HG03565 (cell line): ENCODE measurements around the gene REXO4.
A peak's percentile ranks its signal among the peaks of the same experiment; 100 is the strongest.
"Not testable (repeated sequence)": the region's sequence is repeated elsewhere in the genome, so short reads cannot be mapped to it uniquely, and the experiment has no call there.

Experiments
- ATAC-seq: cut with Tn5 transposase; IDR thresholded peaks from one replicate; pipeline ENCODE4 v1.9.1; 2021; ENCODE audit warnings: mild to moderate bottlenecking, moderate library complexity; ENCODE audit not compliant: unreplicated experiment

REXO4 gene

DNA sequence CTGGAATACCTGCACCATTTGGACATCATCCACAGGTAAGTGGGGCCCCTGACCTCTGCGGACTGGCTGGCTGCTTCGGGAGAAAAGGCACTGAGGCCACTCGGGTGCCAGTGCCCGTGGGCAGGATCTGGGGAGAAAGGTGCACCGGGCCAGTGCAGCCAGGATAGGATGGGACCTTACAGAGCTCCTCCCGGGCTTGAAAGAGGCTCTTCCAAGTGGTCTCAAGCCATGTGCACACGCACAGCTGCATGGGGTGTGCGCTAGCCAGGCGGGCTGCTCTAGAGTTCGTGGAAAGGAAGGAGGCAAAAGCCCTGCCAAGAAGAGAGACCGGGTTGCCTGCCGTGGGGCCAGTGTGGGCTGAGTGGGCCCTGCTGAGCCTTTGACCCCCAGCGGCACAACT is 28.2 kb downstream of the REXO4 start:
- no peak for ATAC-seq

DNA sequence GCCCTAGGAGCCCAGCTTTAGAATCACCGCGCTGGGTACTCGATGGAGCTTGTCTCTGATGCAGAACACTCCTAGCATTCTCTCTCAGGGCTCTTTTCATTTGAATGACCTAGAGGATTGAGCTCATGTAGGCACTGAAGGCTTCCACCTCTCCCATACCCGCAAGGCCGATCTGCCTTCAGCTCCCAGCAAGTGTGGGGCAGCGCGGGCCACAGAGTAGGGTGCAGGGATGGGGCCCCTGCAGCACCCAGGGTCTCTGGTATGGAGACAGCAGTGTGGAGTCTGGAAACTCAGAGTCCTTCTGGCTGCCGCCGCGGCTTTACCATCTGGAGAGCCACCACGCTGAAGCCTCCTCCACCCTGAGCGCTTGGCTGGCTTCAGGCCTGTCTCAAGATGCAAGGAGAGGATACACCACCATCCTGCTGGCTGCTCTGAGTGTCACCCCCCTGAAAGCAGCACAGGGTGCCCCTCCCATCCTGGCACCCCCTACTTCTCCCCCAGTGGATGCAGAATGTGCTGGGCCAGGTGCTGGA is 28.7 kb downstream of the REXO4 start:
- no peak for ATAC-seq

DNA sequence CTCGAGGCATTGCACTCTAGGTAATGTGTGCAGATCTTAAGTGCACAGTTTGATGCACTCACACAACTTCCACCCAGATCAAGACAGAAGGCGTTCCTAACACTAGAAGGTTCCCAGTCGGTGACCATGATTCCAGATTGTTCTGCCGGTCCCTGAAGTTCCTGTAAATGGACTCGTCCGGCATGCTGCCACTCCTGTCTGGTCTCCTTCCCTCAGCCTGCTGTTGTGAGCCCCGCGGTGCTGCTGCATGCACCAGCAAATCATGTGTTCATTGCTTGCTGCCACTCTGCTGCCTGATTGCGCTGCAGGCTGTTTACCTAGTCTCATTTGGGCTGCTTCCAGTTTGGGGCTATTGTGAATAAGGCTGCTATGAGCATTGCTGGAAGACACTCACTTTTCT is 30.1 kb downstream of the REXO4 start:
- no peak for ATAC-seq

DNA sequence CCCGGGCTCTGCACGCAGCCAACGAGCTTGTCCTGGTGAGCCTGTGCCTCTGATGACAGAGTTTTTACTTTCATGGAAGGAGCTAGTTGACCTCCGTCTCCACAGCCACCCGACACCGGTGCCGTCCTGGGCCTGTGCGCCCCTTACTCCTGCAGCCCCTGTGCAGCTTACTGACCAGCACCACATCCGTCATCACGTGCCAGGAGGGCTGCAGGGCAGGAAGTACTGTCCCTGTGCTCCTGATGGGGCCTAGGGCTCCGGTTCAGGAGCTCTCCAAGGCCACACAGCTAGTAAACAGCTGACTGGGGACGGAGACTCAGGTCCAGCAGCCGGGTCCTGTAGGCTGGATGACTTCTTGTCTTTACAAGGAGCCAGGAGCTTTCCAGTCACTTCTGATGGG is 31.5 kb downstream of the REXO4 start:
- no peak for ATAC-seq

DNA sequence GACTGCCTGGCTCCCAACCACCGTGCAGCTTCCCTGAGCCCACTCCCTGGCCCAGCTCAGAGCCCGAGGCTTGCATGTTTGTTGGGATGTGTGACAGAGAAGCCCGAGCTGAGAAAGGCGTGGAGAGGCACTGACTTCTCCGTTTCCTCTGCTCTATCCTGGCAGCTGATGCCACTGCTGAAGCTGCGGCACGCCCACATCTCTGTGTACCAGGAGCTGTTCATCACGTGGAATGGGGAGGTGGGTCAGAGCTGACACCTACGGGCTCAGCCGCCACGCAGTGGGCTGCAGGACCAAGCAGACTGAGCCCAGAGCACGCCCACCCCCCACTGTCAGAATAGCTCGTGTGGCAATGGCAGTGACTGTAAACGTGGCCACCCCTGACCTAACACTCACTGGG is 32.4 kb downstream of the REXO4 start:
- ATAC-seq, result no peak

DNA sequence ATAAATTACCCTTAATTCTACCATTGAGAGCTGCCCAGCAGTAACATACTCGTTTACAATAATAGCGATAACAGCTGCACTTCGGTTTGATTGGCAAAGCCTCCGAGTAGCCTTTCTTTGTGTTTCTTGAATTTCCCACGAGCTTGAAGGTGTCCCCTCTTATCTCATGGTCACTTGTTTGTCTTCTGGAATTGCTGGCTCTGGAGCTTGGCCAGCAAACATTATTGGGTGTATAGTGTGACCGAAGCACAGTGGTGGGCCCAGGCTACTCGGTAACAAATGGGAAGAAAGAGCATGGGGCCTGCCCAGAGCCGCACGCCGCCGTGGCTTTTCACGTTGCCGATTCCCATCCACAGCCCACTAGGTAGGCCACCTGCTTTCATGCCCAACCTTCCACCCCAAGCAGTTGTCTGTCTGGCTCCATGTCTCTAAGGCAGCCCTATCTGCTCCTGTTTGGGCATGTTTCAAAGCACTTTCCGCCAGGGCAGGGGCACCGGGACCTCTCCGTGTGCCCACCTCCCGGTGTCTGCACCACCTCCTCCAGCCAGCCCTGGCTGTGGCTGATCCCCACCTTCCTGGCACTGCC is 33.0 kb downstream of the REXO4 start:
- ATAC-seq, result no peak

DNA sequence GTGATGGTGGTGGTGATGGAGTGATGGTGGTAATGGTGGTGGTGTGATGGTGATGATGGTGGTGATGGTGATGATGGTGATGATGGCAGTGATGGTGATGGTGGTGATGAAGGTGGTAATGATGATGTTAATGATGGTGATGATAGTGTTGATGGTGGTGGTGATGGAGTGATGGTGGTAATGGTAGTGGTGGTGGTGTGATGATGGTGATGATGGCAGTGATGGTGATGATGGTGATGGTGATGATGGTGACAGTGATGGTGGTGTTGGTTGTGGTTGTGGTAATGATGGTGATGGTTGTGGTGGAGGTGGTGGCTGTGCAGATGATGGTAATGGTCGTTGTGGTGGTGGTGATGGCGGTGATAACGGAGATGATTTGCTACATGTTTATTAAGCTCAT is 34.4 kb downstream of the REXO4 start:
- no peak for ATAC-seq

DNA sequence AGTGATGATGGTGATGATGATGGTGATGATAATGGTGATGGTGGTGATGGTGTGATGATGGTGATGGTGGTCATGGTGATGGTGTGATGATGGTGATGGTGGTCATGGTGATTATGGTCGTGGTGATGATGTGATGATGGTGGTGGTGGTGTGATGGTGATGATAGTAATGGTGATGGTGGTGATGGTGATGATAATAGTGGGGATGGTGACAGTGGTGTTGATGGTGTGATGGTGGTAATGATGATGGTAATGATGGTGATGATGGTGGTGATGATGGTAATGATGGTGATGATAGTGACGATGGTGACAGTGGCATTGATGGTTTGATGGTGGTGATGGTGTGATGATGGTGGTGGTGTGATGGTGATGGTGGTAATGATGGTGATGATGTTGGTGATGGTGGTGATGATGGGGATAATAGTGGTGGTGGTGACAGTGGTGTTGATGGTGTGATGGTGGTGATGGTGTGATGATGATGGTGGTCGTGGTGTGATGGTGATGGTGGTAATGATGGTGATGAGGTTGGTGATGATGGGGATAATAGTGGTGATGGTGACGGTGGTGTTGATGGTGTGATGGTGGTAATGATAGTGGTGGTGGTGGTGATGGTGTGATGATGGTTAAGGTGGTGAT is 35.2 kb downstream of the REXO4 start:
- ATAC-seq, result no peak

DNA sequence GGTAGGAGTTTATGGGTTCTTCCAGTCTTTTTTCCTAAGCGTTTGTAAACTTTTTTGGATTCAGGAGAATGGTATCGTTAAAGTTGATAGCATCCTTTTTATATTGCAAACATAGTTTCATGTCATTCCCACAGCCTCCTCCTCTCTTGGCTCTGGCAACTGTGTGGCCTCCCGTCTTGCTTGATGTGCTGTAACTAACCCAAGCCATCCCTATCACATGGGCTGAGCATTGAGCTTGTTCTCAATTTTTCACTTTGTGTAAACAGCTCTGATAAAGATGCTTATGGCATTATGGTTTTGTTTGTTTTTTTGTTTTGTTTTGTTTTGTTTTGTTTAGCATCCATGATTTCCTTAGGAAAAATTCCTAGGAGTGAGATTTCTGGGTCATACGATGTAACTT is 37.1 kb downstream of the REXO4 start:
- ATAC-seq, result no peak

DNA sequence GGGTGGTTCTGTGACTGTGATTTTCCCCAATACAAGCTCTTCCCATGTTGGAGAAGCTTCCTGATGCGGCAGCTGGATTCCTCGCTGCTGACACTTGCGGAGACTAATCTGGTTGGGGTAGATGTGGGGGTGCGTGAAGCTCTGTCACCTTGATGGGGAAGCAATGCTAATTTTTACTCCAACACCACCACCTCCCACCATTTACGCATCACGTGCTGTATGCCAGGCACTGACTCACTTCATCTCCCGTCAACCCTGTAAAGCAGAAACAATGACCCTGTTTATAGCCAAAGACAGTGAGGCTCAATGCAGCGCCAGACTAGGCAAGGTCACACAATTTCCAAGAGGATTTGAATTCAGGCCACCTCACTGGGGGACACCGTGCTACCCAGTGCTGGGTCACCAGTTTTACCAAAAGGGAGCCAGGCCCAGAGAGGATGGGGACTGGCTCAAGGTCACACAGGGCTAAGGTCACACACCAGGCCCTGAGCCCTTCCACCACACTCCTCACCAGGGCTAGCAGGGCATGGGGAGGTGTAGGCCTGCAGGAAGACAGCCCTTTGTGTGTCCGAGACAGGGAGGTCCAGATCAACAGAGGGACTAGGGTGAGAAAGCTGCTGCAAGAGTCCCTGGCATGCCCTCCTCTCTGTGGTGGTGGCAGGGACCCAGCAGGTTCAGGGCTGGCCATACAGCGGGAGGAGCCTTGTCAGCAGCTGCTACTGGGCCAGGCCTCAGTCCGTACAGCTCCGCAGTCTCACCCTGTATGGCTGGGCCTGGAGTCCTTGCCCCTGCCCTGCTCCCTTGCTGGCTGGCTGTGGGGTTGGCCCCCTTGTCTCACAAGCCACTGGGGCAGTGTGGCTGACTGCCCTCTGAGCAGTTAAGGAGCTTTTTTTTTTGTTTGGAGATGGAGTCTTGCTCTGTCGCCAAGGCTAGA is 38.4 kb downstream of the REXO4 start:
- no peak for ATAC-seq

DNA sequence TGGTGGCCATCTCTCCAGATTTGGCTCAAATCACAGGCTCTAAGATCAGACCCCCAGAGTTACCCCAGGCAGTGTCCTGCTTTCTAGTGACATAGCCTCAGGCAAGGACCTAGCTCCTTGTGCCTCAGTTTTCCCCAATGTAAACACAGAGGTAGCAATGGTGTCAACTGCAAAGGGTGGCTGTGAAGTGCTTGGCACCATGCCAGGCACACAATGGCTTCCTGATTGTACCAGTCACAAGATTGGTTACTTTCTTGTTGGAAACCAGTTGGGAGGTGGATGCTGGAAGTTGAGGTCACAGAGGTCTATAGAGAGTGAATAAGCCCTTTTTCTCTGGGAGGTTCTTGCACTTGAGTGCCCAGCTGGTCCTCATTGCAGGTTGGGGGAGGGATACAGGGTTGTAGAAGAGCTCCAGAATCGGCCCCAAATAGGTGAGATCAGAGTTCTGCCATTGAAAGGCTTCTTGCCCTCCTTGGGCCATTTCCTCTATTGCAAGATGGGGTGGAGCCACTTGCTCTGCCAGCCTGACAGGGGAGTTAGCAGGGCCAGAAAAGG is 39.3 kb downstream of the REXO4 start:
- ATAC-seq, result no peak

DNA sequence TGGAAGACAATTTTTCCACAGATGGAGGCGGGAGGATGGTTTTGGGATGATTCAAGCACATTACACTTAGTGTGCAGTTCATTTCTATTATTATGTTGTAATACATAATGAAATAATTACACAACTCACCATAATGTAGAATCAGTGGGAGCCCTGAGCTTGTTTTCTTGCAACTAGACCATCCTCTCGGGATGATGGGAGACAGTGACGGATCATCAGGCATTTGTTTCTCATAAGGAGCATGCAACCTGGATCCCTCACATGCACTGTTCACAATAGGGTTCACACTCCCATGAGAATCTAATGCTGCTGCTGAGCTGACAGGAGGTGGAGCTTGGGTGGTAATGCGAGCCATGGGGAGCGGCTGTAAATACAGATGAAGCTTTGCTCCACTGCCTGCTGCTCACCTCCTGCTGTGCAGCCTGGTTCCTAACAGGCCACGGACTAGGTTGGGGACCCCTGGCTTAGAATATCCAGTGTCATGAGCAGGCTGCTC is 40.0 kb downstream of the REXO4 start:
- ATAC-seq, result no peak

DNA sequence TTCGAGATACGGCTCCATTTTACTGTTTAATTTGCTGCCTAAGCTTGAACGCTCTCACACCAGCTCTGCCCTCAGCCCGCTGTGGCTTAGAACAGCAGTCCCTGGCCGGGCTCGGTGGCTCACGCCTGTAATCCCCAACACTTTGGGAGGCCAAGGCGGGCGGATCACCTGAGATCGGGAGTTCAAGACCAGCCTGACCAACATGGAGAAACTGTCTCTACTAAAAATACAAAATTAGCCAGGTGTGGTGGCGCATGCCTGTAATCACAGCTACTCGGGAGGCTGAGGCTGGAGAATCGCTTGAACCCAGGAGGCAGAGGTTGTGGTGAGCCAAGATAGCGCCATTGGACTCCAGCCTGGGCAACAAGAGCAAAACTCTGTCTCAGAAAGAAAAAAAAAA is 40.5 kb downstream of the REXO4 start:
- not testable (repeated sequence) for ATAC-seq

DNA sequence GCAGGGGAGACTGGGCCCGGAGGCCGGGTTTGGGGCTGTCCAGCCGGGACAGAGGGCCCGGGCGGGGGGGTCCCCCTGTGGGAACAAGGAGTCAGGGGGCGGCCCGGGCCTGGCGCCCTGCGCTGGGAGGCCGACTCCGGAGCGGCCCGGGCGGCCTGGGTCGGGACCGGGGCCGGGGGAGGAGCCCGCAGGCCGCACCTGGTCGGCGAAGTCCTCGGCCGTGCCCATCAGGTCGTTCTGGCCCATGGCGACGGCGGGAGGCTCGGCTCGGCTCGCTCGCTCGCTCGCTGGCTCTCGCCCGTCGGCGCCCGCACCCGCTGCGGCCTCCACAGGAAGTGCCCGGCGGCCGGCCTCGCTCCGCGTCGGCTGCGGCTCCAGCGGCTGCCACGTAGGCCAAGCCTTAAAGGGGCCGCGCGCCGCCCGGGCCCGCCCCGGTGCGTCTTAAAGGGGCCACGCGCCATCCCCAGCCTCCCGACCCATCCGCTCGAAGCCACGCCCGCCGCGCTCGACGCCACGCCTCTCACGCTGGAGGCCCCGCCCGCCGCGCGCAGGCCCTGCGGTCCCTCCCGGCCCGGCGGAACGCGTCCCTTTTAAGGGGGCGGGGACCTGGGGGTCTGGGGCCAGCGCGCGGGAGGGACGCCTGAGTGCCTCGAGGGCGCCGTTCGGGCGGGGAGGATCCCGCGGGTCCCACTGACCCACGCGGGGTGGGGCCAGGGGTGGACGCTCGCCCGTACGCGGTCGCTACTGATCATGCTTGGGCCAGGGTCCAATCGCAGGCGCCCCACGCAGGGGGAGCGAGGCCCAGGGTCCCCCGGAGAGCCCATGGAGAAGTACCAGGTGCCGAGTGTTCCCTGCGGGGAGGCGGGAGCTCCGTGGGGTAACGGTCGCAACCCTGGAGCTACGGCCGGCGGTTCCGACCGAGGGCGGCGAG is 41.8 kb downstream of the REXO4 start, which contains the start of the genes STKLD1 and SURF4:
TSS of gene STKLD1 (plus strand) at position 643 of the 931 bp plus-strand sequence. CDS start at position 751, 108 bp downstream.
TSS of gene SURF4 (minus strand) at position 337 of the 931 bp plus-strand sequence. CDS start at position 246, 91 bp downstream.
- peak; percentile 78 for ATAC-seq

DNA sequence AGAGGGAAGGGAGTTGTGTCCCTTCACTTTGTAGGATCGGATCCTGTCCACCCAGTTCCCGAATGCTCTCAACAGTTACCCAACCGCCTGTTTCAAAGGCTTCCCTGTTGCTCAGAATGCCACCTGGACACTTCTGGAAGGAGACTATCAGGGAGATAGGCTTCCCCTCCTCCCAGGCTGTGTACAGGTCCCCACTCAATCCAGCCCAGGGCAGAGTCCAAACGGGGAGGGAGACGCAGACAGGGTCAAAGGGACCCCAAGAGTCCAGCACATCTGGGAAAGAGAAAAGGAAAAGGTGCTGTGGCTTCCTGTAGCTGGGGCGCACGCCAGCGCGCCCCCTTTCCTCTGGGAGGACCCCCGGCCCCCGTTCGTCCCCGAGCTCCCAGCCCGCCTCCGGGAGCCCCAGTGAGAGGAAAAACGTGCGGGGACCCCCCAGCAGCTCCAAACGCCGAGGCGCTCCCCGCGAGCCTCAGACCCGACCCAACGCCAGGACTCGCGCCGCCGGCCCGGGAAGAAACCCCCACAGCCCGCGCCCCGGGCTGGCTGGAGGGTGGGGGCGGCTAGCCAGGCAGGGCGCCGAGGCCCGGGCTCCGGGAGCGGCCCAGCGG is 42.6 kb downstream of the REXO4 start:
- ATAC-seq, result peak; percentile 5

DNA sequence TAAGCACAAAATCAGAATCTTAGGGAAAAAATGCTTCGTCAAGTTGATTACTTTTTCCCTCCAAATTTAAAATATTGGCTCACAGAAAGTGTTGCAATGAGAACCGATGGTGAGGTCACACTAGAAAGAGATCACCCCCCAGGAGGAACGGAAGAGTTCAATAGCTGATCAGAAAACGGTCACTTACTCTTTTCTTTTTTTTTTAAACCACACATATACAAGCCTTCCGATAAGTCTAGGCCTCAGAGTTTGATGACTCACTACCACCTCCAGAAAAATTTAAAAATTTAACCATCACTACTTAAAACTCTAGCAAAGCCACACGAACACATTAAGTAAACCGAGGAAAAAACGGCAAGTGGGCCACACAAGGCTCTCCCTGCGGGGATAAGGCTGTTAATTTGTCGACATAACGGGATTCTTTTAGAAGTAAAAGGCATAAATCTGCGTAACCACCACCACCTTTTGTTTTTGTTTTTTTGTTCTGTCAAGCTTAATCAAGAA is 43.1 kb downstream of the REXO4 start:
- ATAC-seq, result no peak

DNA sequence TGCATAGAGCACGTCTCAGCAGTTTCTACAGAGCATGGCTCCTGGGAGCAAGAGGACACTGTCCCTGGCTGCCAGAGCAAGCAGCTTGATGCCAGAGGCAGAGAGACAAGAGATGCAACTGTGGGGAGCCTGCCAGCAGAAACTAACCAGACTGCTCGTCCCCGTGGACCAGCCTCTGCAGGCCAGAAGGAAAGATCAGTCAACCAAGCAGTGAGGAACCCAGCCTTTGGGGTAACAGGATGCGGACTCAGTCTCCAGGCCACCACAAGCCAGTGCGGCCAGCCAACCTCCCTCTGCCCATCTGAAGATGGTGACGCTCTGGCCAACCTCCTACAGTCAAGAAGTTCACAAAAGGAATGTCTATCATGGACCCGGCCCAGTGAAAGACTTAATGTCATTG is 45.7 kb downstream of the REXO4 start:
- no peak for ATAC-seq

DNA sequence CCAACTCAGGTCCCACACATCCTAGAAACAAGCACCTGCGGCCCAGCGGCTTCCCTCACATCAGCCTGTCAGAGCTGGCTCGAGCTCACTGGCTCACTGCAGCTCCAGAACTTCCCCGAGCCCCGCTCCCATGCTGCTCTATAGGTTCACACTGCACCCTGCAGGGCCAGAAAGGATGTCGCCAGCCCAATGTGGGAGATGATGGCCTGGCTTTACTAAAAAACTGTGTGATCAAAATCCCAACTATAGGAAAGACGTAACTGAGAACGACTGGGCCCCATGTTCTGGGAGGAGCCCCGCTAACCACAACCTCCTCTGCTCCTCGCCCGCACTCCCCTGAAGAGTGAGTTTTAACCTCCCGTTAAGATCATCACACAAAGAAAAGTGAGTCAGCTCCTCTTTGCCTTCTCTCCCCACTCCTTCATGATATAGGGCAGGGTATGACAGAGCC is 46.5 kb downstream of the REXO4 start:
- no peak for ATAC-seq

DNA sequence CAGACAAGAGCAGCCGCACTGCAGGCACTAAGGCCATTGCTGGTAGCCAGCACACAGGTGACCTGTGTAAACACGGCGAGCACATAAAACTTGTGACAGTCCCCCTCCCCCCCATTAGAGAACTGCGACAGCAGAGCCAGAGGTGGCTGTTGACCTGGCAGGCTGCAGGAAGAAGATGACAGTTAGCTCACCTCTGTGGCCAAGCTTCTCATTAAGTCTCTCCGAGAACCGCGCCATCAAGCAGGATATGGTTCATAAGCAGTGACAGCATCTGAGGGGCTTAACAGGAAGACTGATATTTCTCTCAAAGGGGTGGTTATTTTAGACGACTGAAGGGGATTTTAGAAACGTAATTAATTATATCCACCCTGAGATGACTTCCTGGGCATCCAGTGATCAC is 47.1 kb downstream of the REXO4 start:
- ATAC-seq, result no peak
